DOHH2 (cell line): Measurements from ENCODE around the gene BET1.

Experiments
- H3F3A ChIP-seq: fragments of 200-600 bp; sonication (generic), shearing (Covaris generic); 2 replicates; pipeline ENCODE4 v1.6.0; 2016; ENCODE audit warnings: antibody characterized with exemption, mild to moderate bottlenecking; ENCODE audit not compliant: control insufficient read depth, insufficient read depth
- H3K27ac ChIP-seq: fragments of 200-600 bp; sonication (generic); 2 replicates; pipeline ENCODE4 v1.5.1; 2014; ENCODE audit warnings: low read depth, mild to moderate bottlenecking, low read length, moderate library complexity
- H3K27me3 ChIP-seq: fragments of 200-600 bp; sonication (generic); 2 replicates; pipeline ENCODE4 v1.6.1; 2014; ENCODE audit warnings: mild to moderate bottlenecking, low read length, mixed read lengths; ENCODE audit not compliant: control insufficient read depth
- H3K36me3 ChIP-seq: fragments of 200-600 bp; sonication (generic); 2 replicates; pipeline ENCODE4 v1.6.1; 2014; ENCODE audit warnings: mild to moderate bottlenecking, low read length, moderate library complexity, mixed read lengths; ENCODE audit not compliant: control insufficient read depth
- H3K4me1 ChIP-seq: fragments of 200-600 bp; sonication (generic); 2 replicates; pipeline ENCODE4 v1.6.1; 2014; ENCODE audit warnings: mild to moderate bottlenecking, low read length, mixed read lengths; ENCODE audit not compliant: control insufficient read depth
- H3K4me2 ChIP-seq: fragments of 200-600 bp; sonication (generic); 2 replicates; pipeline ENCODE4 v1.6.0; 2014; ENCODE audit warnings: mild to moderate bottlenecking, low read length, moderate library complexity
- H3K4me3 ChIP-seq: fragments of 200-600 bp; sonication (generic); 2 replicates; pipeline ENCODE4 v1.5.1; 2014; ENCODE audit warnings: mild to moderate bottlenecking, low read length, mixed read lengths
- H3K79me2 ChIP-seq: fragments of 200-600 bp; sonication (generic); 2 replicates; pipeline ENCODE4 v1.6.1; 2014; ENCODE audit warnings: mild to moderate bottlenecking, low read length, mixed read lengths; ENCODE audit not compliant: control insufficient read depth
- H3K9me2 ChIP-seq: fragments of 200-600 bp; sonication (generic); replicated peaks from 2 replicates; pipeline ENCODE4 v1.6.1; 2014; ENCODE audit warnings: mild to moderate bottlenecking, low read length, mixed read lengths; ENCODE audit not compliant: control insufficient read depth
- H3K9me3 ChIP-seq: fragments of 200-600 bp; sonication (generic); 2 replicates; pipeline ENCODE4 v1.6.1; 2014; ENCODE audit warnings: antibody characterized with exemption, low read length, mixed read lengths; ENCODE audit not compliant: control insufficient read depth, insufficient read depth
- H4K20me1 ChIP-seq: fragments of 200-600 bp; sonication (generic); 2 replicates; pipeline ENCODE4 v1.6.0; 2014; ENCODE audit warnings: low read depth, mild to moderate bottlenecking, antibody characterized with exemption, low read length, moderate library complexity; ENCODE audit not compliant: control insufficient read depth, insufficient read depth
- EZH2phosphoT487 ChIP-seq: fragments of 200-600 bp; sonication (generic); IDR thresholded peaks from 2 replicates; pipeline ENCODE4 v1.6.1; 2017; ENCODE audit warnings: borderline replicate concordance, mild to moderate bottlenecking, antibody characterized with exemption, low read length, moderate library complexity, mixed read lengths
- TF ChIP-seq, protein P1 (sequence below): fragments of 200-600 bp; sonication (generic); IDR thresholded peaks from one replicate; pipeline ENCODE4 v1.5.1; 2014; ENCODE audit warnings: antibody characterized with exemption, mild to moderate bottlenecking, low read depth, low read length; ENCODE audit not compliant: poor library complexity, severe bottlenecking

The BET1 gene

DNA sequence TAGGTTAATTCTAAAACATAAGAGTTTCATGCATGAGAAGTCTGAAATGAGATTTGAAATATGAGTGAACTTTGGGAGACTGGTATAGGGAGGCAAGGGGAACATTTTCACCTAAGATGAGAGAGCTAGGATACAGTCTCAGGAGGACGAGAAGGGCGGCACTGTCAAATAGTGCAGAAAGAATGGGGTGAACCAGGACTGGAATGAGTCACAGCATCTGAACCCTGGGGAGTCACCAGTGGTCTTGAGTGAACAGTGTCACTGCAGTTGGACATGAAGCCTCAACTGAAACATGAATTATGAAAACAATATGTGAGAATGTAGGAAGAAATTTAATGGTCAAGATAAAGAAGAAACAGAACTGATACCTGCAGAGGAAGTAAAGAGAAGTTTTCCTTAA, 48.9 kb downstream of the BET1 start:
- H3K27ac ChIP-seq: no peak overlapping the region
- no peak overlapping the region for H3K4me3 ChIP-seq
- H3K27me3 ChIP-seq: no peaks in the 10 kb centered on the region
- no peaks in the 10 kb centered on the region for H4K20me1 ChIP-seq
- TF ChIP-seq, protein P1, sequence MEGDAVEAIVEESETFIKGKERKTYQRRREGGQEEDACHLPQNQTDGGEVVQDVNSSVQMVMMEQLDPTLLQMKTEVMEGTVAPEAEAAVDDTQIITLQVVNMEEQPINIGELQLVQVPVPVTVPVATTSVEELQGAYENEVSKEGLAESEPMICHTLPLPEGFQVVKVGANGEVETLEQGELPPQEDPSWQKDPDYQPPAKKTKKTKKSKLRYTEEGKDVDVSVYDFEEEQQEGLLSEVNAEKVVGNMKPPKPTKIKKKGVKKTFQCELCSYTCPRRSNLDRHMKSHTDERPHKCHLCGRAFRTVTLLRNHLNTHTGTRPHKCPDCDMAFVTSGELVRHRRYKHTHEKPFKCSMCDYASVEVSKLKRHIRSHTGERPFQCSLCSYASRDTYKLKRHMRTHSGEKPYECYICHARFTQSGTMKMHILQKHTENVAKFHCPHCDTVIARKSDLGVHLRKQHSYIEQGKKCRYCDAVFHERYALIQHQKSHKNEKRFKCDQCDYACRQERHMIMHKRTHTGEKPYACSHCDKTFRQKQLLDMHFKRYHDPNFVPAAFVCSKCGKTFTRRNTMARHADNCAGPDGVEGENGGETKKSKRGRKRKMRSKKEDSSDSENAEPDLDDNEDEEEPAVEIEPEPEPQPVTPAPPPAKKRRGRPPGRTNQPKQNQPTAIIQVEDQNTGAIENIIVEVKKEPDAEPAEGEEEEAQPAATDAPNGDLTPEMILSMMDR: no peak
- TF ChIP-seq EZH2phosphoT487: no peak
- H3K9me2 ChIP-seq: no peaks in the 10 kb centered on the region
- no peaks in the 10 kb centered on the region for H3K9me3 ChIP-seq
- H3K79me2 ChIP-seq: no peaks in the 10 kb centered on the region
- no peaks in the 10 kb centered on the region for H3F3A ChIP-seq
- H3K4me2 ChIP-seq: no peak overlapping the region
- no peaks in the 10 kb centered on the region for H3K4me1 ChIP-seq
- no peaks in the 10 kb centered on the region for H3K36me3 ChIP-seq

DNA sequence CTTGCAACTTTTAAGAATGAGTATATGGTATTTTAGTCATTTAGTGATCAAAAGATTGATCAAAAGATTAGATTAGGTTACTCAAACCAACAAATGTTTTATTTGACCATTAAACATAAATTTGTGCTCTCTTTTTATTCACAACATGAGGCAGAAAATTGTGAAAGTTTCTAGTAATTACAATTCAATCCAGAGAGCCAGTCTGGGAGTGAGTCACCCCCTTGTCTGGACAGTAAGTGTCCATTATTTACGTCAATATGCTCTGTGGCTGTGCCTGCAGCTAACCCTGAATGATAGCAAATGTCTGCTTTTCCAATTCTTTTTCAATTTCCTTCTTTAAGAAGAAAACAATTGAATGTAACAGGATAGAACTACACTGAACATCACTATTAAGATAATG, 54.7 kb downstream of the BET1 start:
- H3K27me3 ChIP-seq: no peaks in the 10 kb centered on the region
- H3F3A ChIP-seq: no peaks in the 10 kb centered on the region
- peaks cover 3% of the 10 kb centered on the region for H3K4me1 ChIP-seq
- no peaks in the 10 kb centered on the region for H3K9me2 ChIP-seq
- H3K4me3 ChIP-seq: no peak overlapping the region
- no peak overlapping the region for H3K27ac ChIP-seq
- H3K79me2 ChIP-seq: no peaks in the 10 kb centered on the region
- no peak for TF ChIP-seq EZH2phosphoT487
- TF ChIP-seq, protein P1: no peak
- no peaks in the 10 kb centered on the region for H3K36me3 ChIP-seq
- H3K4me2 ChIP-seq: no peak overlapping the region
- H3K9me3 ChIP-seq: no peaks in the 10 kb centered on the region
- no peaks in the 10 kb centered on the region for H4K20me1 ChIP-seq

DNA sequence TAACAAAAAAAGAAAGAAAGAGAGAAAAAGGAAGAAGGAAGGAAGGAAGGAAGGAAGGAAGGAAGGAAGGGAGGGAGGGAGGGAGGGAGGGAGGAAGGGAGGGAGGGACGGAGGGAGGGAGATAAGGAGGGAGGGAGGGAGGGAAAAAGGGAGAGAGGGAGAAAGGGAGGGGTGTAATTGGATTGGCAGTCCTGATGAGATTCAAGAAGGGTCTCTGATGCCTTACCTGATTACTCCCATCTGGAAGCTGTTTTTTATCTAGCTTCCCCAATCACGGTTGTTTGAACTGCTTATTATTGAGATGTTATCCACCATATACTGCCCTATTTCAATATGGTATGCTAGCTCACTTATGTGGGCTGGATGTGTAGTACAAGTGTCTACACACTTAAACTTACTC, 55.3 kb downstream of the BET1 start:
- H3K27ac ChIP-seq: no peak overlapping the region
- H3K79me2 ChIP-seq: no peaks in the 10 kb centered on the region
- no peaks in the 10 kb centered on the region for H3K9me3 ChIP-seq
- H3K36me3 ChIP-seq: no peaks in the 10 kb centered on the region
- peaks cover 6% of the 10 kb centered on the region for H3K4me1 ChIP-seq
- no peaks in the 10 kb centered on the region for H4K20me1 ChIP-seq
- H3F3A ChIP-seq: no peaks in the 10 kb centered on the region
- no peak overlapping the region for H3K4me3 ChIP-seq
- no peaks in the 10 kb centered on the region for H3K9me2 ChIP-seq
- no peak overlapping the region for H3K4me2 ChIP-seq
- H3K27me3 ChIP-seq: no peaks in the 10 kb centered on the region
- TF ChIP-seq, protein P1: no peak

- TF ChIP-seq, protein P1: no peak
- TF ChIP-seq EZH2phosphoT487: no peak
Measured at GRCh38 chr7:93948106-93948505, 56.0 kb downstream of the BET1 start.

More at GRCh38 chr7:93948106-93948505, 56.0 kb downstream of the BET1 start:
- H3F3A ChIP-seq: no peaks in the 10 kb centered on the region
- no peaks in the 10 kb centered on the region for H4K20me1 ChIP-seq
- H3K4me3 ChIP-seq: no peak overlapping the region
- H3K27ac ChIP-seq: no peak overlapping the region
- no peaks in the 10 kb centered on the region for H3K9me2 ChIP-seq
- no peaks in the 10 kb centered on the region for H3K27me3 ChIP-seq
- H3K4me2 ChIP-seq: no peak overlapping the region
- no peaks in the 10 kb centered on the region for H3K9me3 ChIP-seq
- H3K79me2 ChIP-seq: no peaks in the 10 kb centered on the region
- H3K4me1 ChIP-seq: peaks cover 6% of the 10 kb centered on the region
- H3K36me3 ChIP-seq: no peaks in the 10 kb centered on the region
